CD4-positive, alpha-beta memory T cell (primary cell): ENCODE results near the gene ADAMTSL3. TPM values are rescaled to one million over a fixed set of nuclear protein-coding genes. Genes with fewer than 3 reads are reported as not detected.
A peak's percentile ranks its signal among the peaks of the same experiment; 100 is the strongest.
"Not testable (repeated sequence)": the region's sequence is repeated elsewhere in the genome, so short reads cannot be mapped to it uniquely, and the experiment has no call there.

ENCODE experiments used
- CTCF ChIA-PET: fragments of 350-600 bp; sonication (Branson Sonifier 250); formaldehyde crosslinking; loops from one replicate; lab custom pipeline; 2021; ENCODE audit warnings: inconsistent platforms; ENCODE audit not compliant: partially characterized antibody; lab: Charles Lee
- POLR2A ChIA-PET: fragments of 350-600 bp; sonication (Branson Sonifier 250); formaldehyde crosslinking; loops from one replicate; lab custom pipeline; 2021; ENCODE audit not compliant: partially characterized antibody; lab: Charles Lee
- DNase-seq, 5 donors: peaks; one replicate each; pipeline versions ENCODE4 v3.0.0 to v3.0.0-alpha.2; 2020 to 2022; ENCODE audit warnings: mixed read lengths in 1 of 5
- H3K27ac ChIP-seq: one replicate; pipeline ENCODE4 v1.7.0; 2013; ENCODE audit warnings: low read depth, low read length
- H3K27me3 ChIP-seq: 2 replicates; pipeline ENCODE4 v1.7.0; 2013; ENCODE audit warnings: mild to moderate bottlenecking, low read length, moderate library complexity; ENCODE audit not compliant: insufficient read depth
- H3K36me3 ChIP-seq: 2 replicates; pipeline ENCODE4 v1.7.0; 2013; ENCODE audit warnings: mild to moderate bottlenecking, low read length, moderate library complexity; ENCODE audit not compliant: insufficient read depth
- H3K4me1 ChIP-seq: 2 replicates; pipeline ENCODE4 v1.7.0; 2013; ENCODE audit warnings: mild to moderate bottlenecking, low read length, moderate library complexity; ENCODE audit not compliant: insufficient read depth
- H3K4me3 ChIP-seq, 2 donors: one replicate each; pipeline ENCODE4 v1.7.0; 2013; ENCODE audit warnings: low read length in 2 of 2, mild to moderate bottlenecking in 1 of 2
- H3K9me3 ChIP-seq, 2 donors: one replicate each; pipeline ENCODE4 v1.7.0; 2013; ENCODE audit warnings: low read length in 2 of 2, control low read depth in 1 of 2; ENCODE audit not compliant: control insufficient read depth in 1 of 2
- H3K27ac Mint-ChIP-seq, 7 donors: one replicate each; pipeline ENCODE4 v1.8.0; 2020 to 2021; ENCODE audit warnings: mixed read lengths in 7 of 7, mild to moderate bottlenecking in 6 of 7, inconsistent platforms in 3 of 7, moderate library complexity in 3 of 7
- H3K27me3 Mint-ChIP-seq, 2 donors: one replicate each; pipeline ENCODE4 v1.8.0; 2020 to 2021; ENCODE audit warnings: mixed read lengths in 2 of 2
- H3K36me3 Mint-ChIP-seq, 2 donors: one replicate each; pipeline ENCODE4 v1.8.0; 2020 to 2021; ENCODE audit warnings: mixed read lengths in 2 of 2, inconsistent platforms in 1 of 2, mild to moderate bottlenecking in 1 of 2
- H3K4me1 Mint-ChIP-seq, 4 donors: one replicate each; pipeline ENCODE4 v1.8.0; 2020 to 2021; ENCODE audit warnings: mixed read lengths in 4 of 4, mild to moderate bottlenecking in 1 of 4
- H3K4me3 Mint-ChIP-seq, 8 donors: one replicate each; pipeline ENCODE4 v1.8.0; 2020 to 2021; ENCODE audit warnings: mixed read lengths in 8 of 8, mild to moderate bottlenecking in 7 of 8, moderate library complexity in 6 of 8, inconsistent platforms in 3 of 8
- H3K9me3 Mint-ChIP-seq, 8 donors: one replicate each; pipeline ENCODE4 v1.8.0; 2020 to 2021; ENCODE audit warnings: mixed read lengths in 8 of 8, mild to moderate bottlenecking in 5 of 8, inconsistent platforms in 3 of 8, moderate library complexity in 1 of 8
- intact Hi-C: fragments of 100-400 bp; cut with micrococcal nuclease; formaldehyde crosslinking; loops from one replicate; pipeline ENCODE4 v1.15.1; 2023
- polyA plus RNA-seq, 2 donors: library from polyadenylated mRNA; unstranded; fragments of 300-500 nt; fragmentation: Illumina TruSeq; gene quantifications; one replicate each; pipeline ENCODE4 v1.2.3, GENCODE V29; 2021
- total RNA-seq, 2 experiments: library from RNA; stranded (reverse); gene quantifications; one replicate each; pipeline ENCODE4 v1.2.3, GENCODE V29; 2021

The ADAMTSL3 gene
- total and polyA plus RNA-seq, 4 experiments from 2014 or later: not detected

DNA sequence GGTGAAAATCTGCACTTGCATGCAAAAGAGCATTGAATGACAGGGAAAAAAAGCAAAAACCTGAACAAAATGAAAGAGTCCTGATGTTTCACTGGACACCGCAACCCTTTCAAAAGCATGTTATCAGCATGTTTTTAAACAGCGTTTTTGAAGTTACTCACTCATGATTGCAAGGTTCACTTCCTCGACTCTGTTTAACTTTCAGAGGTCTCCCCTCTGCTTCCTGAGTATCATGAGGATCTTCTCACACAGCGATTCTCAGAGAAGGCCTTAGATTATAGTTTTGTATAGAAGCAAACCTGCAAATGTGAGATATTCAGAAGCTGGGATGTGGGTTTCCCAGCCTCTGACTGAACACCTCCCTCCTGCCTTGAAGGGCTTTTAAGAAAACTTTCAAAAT, 395.6 kb downstream of the ADAMTSL3 start:
- not testable (repeated sequence) for H3K4me1 ChIP-seq, H3K27ac Mint-ChIP-seq
- peaks cover 5 to 30% (median 18%) of the 10 kb centered on the region in 8 donors for H3K9me3 Mint-ChIP-seq

DNA sequence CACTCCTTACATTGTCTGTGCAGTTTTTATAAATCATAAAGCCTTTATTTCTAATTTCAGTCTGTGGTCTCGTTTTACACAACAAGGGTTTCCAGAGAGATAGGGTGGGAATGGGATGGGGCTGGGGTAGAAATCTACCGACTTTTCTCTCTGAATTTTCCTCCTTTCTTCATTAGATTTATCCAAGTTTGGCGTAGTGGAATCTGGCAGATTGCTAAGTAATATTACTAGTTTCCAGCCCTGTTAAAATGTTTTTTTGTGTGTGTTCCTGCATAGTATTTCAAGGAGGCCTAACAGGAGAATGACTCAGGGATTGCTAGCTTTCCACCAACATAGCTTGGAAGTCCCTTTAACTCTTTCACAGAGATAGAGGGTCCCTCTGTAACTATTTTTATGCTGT, 396.2 kb downstream of the ADAMTSL3 start:
- Mint-ChIP-seq H3K4me1 (no peaks in the 10 kb centered on the region), H3K4me3 (no peak overlapping the region), H3K36me3 (no peaks in the 10 kb centered on the region), H3K27me3 (peaks cover 0 to 2% of the 10 kb centered on the region in 2 donors), H3K9me3 (peaks cover 5 to 31% (median 18%) of the 10 kb centered on the region in 8 donors), H3K27ac (no peak overlapping the region)
- no peaks in the 10 kb centered on the region for H3K36me3 ChIP-seq
- H3K27ac ChIP-seq: no peak overlapping the region
- no peak for DNase-seq
- no peaks in the 10 kb centered on the region for H3K9me3 ChIP-seq
- H3K4me1 ChIP-seq: no peaks in the 10 kb centered on the region
- no peak overlapping the region for H3K4me3 ChIP-seq
- no peaks in the 10 kb centered on the region for H3K27me3 ChIP-seq
- ChIA-PET CTCF (no interaction called here), POLR2A (no interaction called here)
- intact Hi-C loops: no loop called here

More for the DNA sequence above, 395.6 kb downstream of the ADAMTSL3 start:
- H3K4me1 Mint-ChIP-seq, H3K27ac ChIP-seq, H3K27me3 Mint-ChIP-seq, H3K36me3 Mint-ChIP-seq, H3K4me3 Mint-ChIP-seq, H3K36me3 ChIP-seq, H3K4me3 ChIP-seq, intact Hi-C loops, DNase-seq, POLR2A ChIA-PET, H3K27me3 ChIP-seq, CTCF ChIA-PET, H3K9me3 ChIP-seq: not testable (repeated sequence)

DNA sequence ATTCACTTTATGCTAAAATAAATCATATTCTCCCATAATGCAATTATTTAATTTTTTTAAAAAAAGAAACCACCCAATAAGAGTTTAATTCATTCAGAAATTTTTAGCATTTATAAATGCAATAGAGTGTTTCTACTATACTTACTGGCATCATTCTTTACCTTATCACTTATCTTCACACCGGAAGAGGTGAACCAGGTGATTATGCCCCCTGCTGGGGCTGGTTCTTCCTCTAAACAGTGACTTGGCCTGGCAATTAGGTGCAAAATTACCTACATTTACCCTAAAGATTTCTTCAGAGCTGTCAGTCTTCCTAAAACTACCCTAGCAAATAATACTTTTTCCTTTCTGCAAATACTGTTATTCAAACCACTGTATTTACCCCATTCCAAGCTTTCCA, 397.2 kb downstream of the ADAMTSL3 start:
- CTCF ChIA-PET, H3K9me3 ChIP-seq, H3K4me3 Mint-ChIP-seq, H3K36me3 Mint-ChIP-seq, H3K27me3 ChIP-seq, H3K4me1 ChIP-seq, H3K27me3 Mint-ChIP-seq, intact Hi-C loops, H3K27ac ChIP-seq, H3K4me1 Mint-ChIP-seq, H3K36me3 ChIP-seq, POLR2A ChIA-PET, H3K4me3 ChIP-seq, DNase-seq: not testable (repeated sequence)
- H3K27ac Mint-ChIP-seq: peak overlapping the region in 1 of 7 donors; percentile 10
- peaks cover 5 to 26% (median 12%) of the 10 kb centered on the region in 8 donors for H3K9me3 Mint-ChIP-seq

DNA sequence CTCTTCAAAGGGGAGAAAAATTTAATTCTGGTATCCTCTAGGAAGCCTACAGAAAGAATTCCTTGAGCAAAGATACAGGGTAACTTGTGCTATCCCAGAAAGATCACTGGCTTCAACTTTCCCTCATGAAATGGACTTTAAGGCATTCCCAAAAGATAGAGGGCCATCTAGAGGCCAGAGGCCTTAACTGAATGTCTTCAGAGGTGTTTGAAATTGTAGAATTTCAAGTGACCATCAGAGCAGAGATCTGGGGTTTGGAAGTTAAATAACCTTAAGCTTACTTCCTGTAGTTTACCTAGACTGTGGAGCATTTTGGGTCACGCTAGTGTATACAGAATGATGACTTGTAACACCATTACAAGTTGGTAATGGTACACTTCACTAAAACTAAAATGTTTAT, 400.6 kb downstream of the ADAMTSL3 start:
- H3K27me3 ChIP-seq, POLR2A ChIA-PET, H3K4me3 Mint-ChIP-seq, H3K27me3 Mint-ChIP-seq, DNase-seq, H3K9me3 ChIP-seq, H3K27ac ChIP-seq, H3K4me1 ChIP-seq, H3K27ac Mint-ChIP-seq, H3K4me3 ChIP-seq, CTCF ChIA-PET, intact Hi-C loops, H3K36me3 Mint-ChIP-seq, H3K36me3 ChIP-seq, H3K4me1 Mint-ChIP-seq: not testable (repeated sequence)
- peaks cover 5 to 30% (median 17%) of the 10 kb centered on the region in 8 donors for H3K9me3 Mint-ChIP-seq

DNA sequence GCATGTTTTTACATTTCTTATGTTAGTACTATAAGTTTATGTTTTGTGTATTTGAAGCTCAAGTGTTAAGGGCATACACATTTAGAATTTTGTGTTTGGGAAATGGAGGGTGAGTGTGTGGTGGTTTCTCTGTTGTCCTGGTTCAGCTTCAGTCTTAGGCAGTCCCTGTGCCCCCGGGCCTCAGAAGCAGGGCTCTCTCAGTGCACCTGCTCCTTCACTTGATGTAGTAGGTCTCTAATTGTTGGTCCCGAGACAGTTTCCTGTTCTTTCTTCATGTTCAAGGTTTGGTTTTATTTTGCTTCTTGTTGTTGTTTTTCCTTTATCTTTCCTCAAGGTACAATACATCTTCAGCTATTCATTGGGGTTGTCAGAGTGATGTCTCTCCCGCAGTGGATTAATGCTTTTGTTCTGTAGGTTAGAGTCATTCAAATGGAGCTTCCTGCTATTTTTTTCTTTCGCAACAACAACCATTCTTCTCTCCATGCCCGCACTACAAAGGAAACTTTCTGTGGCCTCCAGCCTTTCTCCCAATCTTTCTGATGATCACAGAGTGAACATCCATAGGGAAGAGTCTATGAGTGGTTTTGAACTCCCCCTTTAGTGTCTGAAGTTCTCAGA, 403.9 kb downstream of the ADAMTSL3 start:
- H3K36me3 ChIP-seq: no peaks in the 10 kb centered on the region
- intact Hi-C loops: no loop called here
- ChIA-PET POLR2A (no interaction called here), CTCF (no interaction called here)
- H3K27ac ChIP-seq: no peak overlapping the region
- H3K4me1 ChIP-seq: no peaks in the 10 kb centered on the region
- peaks cover 5 to 41% (median 22%) of the 10 kb centered on the region in 8 donors for H3K9me3 Mint-ChIP-seq
- no peaks in the 10 kb centered on the region for H3K9me3 ChIP-seq
- H3K4me1 Mint-ChIP-seq: no peaks in the 10 kb centered on the region
- H3K36me3 Mint-ChIP-seq: no peaks in the 10 kb centered on the region
- no peak overlapping the region for H3K4me3 Mint-ChIP-seq
- peaks cover 0 to 2% of the 10 kb centered on the region in 2 donors for H3K27me3 Mint-ChIP-seq
- DNase-seq: no peak
- no peaks in the 10 kb centered on the region for H3K27me3 ChIP-seq
- H3K27ac Mint-ChIP-seq: no peak overlapping the region
- no peak overlapping the region for H3K4me3 ChIP-seq

DNA sequence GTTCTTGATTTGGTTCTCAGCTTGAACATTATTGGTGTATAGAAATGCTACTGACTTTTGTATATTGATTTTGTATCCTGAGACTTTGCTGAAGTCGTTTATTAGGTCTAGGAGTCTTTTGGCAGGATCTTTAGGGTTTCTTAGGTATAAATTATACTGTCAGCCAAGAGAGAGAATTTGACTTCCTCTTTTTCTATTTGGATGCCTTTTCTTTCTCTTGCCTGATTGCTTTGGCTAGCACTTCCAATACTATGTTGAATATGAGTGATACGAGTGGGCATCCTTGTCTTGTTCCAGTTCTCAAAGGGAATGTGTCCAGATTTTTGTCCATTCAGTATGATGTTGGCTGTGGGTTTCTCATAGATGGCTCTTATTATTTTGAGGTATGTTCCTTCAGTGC, 409.8 kb downstream of the ADAMTSL3 start:
- intact Hi-C loops, H3K27me3 ChIP-seq, H3K27ac Mint-ChIP-seq, H3K4me1 ChIP-seq, H3K9me3 ChIP-seq, H3K27ac ChIP-seq, CTCF ChIA-PET, DNase-seq, H3K36me3 Mint-ChIP-seq, H3K4me1 Mint-ChIP-seq, POLR2A ChIA-PET, H3K4me3 Mint-ChIP-seq, H3K4me3 ChIP-seq, H3K36me3 ChIP-seq: not testable (repeated sequence)
- peaks cover 2 to 11% of the 10 kb centered on the region in 2 donors for H3K27me3 Mint-ChIP-seq
- peaks cover 6 to 42% (median 21%) of the 10 kb centered on the region in 8 donors for H3K9me3 Mint-ChIP-seq

DNA sequence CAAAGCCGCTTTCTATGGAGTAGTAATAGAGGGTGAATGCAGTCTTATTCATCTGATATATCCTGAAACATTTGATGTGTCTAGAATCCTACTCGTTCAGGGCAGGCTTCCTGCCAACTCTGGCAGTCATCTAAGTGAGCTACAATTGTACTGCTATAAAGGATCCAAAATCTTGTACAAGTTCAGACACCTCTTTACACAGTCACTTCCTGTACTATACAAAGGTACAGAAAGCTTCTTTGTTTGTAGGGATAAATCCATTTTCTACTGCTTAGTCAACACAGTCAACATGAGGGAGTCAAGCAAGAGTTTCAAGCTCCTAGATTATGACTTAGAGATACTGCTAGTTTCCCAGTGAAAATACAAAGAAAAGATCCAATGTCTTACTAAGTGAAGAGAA, 414.8 kb downstream of the ADAMTSL3 start:
- CTCF ChIA-PET: not testable (repeated sequence)

More for the DNA sequence above, 414.8 kb downstream of the ADAMTSL3 start:
- H3K36me3 Mint-ChIP-seq, H3K4me3 Mint-ChIP-seq, H3K27ac Mint-ChIP-seq, H3K4me3 ChIP-seq, H3K4me1 ChIP-seq, H3K4me1 Mint-ChIP-seq, H3K27me3 ChIP-seq, H3K9me3 ChIP-seq, H3K27ac ChIP-seq, H3K36me3 ChIP-seq, DNase-seq, intact Hi-C loops, POLR2A ChIA-PET: not testable (repeated sequence)
- peaks cover 12 to 23% of the 10 kb centered on the region in 2 donors for H3K27me3 Mint-ChIP-seq
- H3K9me3 Mint-ChIP-seq: peaks cover 2 to 25% (median 15%) of the 10 kb centered on the region in 8 donors
